MM.1S (cell line): ENCODE measurements around the gene KLHL35.

Source experiments
- DNase-seq: peaks from one replicate; pipeline ENCODE4 v3.0.0-alpha.2; 2015
- H2AFZ ChIP-seq: fragments of 300-600 bp; sonication (generic); 2 replicates; pipeline ENCODE4 v1.6.0; 2016; ENCODE audit warnings: antibody characterized with exemption, low read length
- H3F3A ChIP-seq: fragments of 300-600 bp; sonication (generic); 2 replicates; pipeline ENCODE4 v1.6.1; 2016; ENCODE audit warnings: mild to moderate bottlenecking, antibody characterized with exemption, low read length, moderate library complexity, mixed read lengths; ENCODE audit not compliant: insufficient read depth
- H3K27ac ChIP-seq: fragments of 300-600 bp; sonication (generic); 2 replicates; pipeline ENCODE4 v1.5.1; 2016; ENCODE audit warnings: mild to moderate bottlenecking, low read length
- H3K27me3 ChIP-seq: fragments of 300-600 bp; sonication (generic); replicated peaks from 2 replicates; pipeline ENCODE4 v1.6.0; 2016; ENCODE audit warnings: low read length; ENCODE audit not compliant: insufficient read depth
- H3K36me3 ChIP-seq: fragments of 300-600 bp; sonication (generic); replicated peaks from 2 replicates; pipeline ENCODE4 v1.6.1; 2016; ENCODE audit warnings: mild to moderate bottlenecking, low read length, mixed read lengths; ENCODE audit not compliant: insufficient read depth
- H3K4me1 ChIP-seq: fragments of 300-600 bp; sonication (generic); 2 replicates; pipeline ENCODE4 v1.6.1; 2016; ENCODE audit warnings: low read length, mixed read lengths
- H3K4me2 ChIP-seq: fragments of 300-600 bp; sonication (generic); 2 replicates; pipeline ENCODE4 v1.6.0; 2016; ENCODE audit warnings: low read depth, low read length
- H3K4me3 ChIP-seq: fragments of 300-600 bp; sonication (generic); 2 replicates; pipeline ENCODE4 v1.5.1; 2016; ENCODE audit warnings: low read length, mixed read lengths
- H3K79me2 ChIP-seq: fragments of 300-600 bp; sonication (generic); 2 replicates; pipeline ENCODE4 v1.6.1; 2016; ENCODE audit warnings: mixed run types, low read length, mixed read lengths
- H3K9ac ChIP-seq: fragments of 300-600 bp; sonication (generic); 2 replicates; pipeline ENCODE4 v1.6.1; 2016; ENCODE audit warnings: low read length, mixed read lengths
- H3K9me2 ChIP-seq: fragments of 300-600 bp; sonication (generic); replicated peaks from 2 replicates; pipeline ENCODE4 v1.6.1; 2016; ENCODE audit warnings: mild to moderate bottlenecking, low read length, mixed read lengths; ENCODE audit not compliant: insufficient read depth
- H3K9me3 ChIP-seq: fragments of 300-600 bp; sonication (generic); replicated peaks from 2 replicates; pipeline ENCODE4 v1.6.1; 2016; ENCODE audit warnings: mild to moderate bottlenecking, low read length, mixed read lengths; ENCODE audit not compliant: insufficient read depth
- H4K20me1 ChIP-seq: fragments of 300-600 bp; sonication (generic); 2 replicates; pipeline ENCODE4 v1.6.1; 2016; ENCODE audit warnings: mild to moderate bottlenecking, low read length, moderate library complexity, mixed read lengths; ENCODE audit not compliant: insufficient read depth
- CTCF ChIP-seq: fragments of 300-600 bp; sonication (generic); IDR thresholded peaks from 2 replicates; pipeline ENCODE4 v1.5.1; 2016; ENCODE audit warnings: antibody characterized with exemption, low read length, mixed read lengths
- EZH2 ChIP-seq: fragments of 300-600 bp; sonication (generic); optimal IDR thresholded peaks from 2 replicates; pipeline ENCODE3; 2017; ENCODE audit warnings: low read depth, mild to moderate bottlenecking, antibody characterized with exemption, low read length, mixed read lengths
- EZH2phosphoT487 ChIP-seq: fragments of 300-600 bp; sonication (generic); IDR thresholded peaks from 2 replicates; pipeline ENCODE4 v1.6.1; 2018; ENCODE audit warnings: antibody characterized with exemption, low read length

KLHL35 gene

DNA sequence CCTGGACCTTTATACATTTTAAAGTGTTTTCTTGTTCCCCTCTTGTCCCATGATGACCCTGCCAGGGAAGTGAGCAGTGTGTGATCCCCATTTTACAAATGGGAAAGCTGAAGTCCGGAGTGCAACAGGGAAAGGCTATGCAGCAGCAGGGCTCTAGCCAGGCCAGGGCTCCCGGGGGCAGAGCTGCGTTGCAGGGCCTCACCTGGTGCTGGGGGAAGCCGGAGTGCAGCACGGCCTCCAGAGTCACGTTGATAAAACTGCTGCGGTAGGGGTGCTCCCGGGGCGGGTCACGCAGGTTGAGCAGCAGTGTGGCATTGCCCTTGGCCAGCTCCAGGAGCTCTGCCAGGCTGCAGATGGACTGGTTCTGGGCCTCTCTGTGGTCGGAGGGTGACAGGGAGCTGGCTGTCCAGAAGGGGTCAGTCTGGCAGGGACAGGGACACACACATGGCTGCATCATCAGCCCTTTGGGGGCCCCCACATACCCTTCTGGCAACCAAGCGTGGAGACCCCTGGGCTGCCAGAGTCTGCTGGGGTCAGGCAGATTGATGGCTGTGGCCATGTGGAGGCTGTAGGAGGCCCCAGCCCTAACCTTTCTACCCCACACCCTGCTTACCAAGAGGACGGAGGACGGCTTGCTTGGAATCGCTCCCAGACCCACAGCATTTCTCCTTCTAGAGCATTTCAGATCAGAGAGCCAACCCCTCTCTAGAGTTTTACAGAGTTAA, 9.3 kb upstream of the KLHL35 start:
- TF ChIP-seq CTCF, result no peak
- TF ChIP-seq EZH2phosphoT487, result no peak
- TF ChIP-seq EZH2, result no peak
- DNase-seq, result no peak

GRCh38 chr11:75441804-75442132, 8.8 kb upstream of the KLHL35 start:
- H2AFZ ChIP-seq, result no peak overlapping the region
- no peak for TF ChIP-seq CTCF
- TF ChIP-seq EZH2phosphoT487, result no peak
- TF ChIP-seq EZH2, result no peak

More for the DNA sequence above, 9.3 kb upstream of the KLHL35 start:
- peaks cover 82% of the 10 kb centered on the region for H3K27me3 ChIP-seq
- no peaks in the 10 kb centered on the region for H3K9me3 ChIP-seq
- no peak overlapping the region for H3K4me2 ChIP-seq
- no peaks in the 10 kb centered on the region for H3K79me2 ChIP-seq
- no peak overlapping the region for H3K4me3 ChIP-seq
- H3K27ac ChIP-seq, result no peak overlapping the region
- no peaks in the 10 kb centered on the region for H4K20me1 ChIP-seq
- H3F3A ChIP-seq, result no peaks in the 10 kb centered on the region
- no peak overlapping the region for H2AFZ ChIP-seq
- H3K9ac ChIP-seq, result no peak overlapping the region
- no peaks in the 10 kb centered on the region for H3K4me1 ChIP-seq
- H3K36me3 ChIP-seq, result no peaks in the 10 kb centered on the region
- H3K9me2 ChIP-seq, result no peaks in the 10 kb centered on the region

DNA sequence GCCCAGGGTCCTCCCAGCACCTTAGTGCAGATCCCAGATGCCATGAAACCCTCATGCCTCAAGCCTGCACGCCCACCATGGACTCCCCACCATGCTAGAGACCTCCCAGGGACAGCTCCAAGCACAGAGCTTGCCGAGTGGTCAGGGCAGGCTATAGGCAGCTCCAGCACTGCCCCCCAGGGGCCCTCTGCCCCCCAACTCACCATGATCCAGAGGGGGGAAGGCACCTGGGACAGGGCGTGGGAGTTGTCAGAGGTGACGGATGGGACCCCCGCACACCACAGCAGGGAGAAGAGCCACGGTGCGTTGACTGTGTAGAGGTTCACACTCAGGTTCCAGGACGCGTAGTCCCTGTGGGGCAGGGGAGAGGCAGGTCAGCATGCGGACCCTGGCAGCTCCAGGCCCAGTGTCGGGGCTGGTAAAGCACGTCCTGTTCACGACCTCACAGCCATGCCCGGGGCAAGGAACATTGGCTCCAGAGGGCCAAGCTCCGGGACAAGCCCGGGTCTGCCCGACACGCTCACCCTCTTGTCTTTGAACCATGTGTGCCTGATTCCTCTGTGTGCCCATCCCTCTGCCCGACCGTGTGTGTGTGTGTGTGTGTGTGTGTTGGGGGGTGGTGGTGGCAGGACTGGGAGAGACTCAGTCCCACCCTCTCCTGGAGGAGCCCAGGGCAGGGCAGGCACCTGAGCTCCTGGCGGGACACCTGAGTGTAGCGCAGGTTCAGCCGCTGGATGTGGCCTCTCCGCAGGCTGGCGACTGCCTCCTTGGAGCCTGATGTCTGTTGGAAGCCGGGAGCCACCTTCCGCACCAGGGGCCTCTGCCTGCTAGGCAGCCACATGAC, 8.2 kb upstream of the KLHL35 start:
- Histone ChIP-seq H3K27ac (no peak overlapping the region), H4K20me1 (no peaks in the 10 kb centered on the region), H3K79me2 (no peaks in the 10 kb centered on the region), H3K9me2 (no peaks in the 10 kb centered on the region), H3F3A (no peaks in the 10 kb centered on the region), H3K9me3 (no peaks in the 10 kb centered on the region), H3K4me3 (no peak overlapping the region), H3K4me1 (no peaks in the 10 kb centered on the region), H3K27me3 (peaks cover 83% of the 10 kb centered on the region), H3K4me2 (no peak overlapping the region), H2AFZ (no peak overlapping the region), H3K36me3 (no peaks in the 10 kb centered on the region), H3K9ac (no peak overlapping the region)
- DNase-seq, result no peak
- TF ChIP-seq CTCF, result no peak
- TF ChIP-seq EZH2, result no peak
- no peak for TF ChIP-seq EZH2phosphoT487

More at GRCh38 chr11:75441804-75442132, 8.8 kb upstream of the KLHL35 start:
- no peak overlapping the region for H3K4me2 ChIP-seq
- H3F3A ChIP-seq, result no peaks in the 10 kb centered on the region
- no peaks in the 10 kb centered on the region for H3K9me3 ChIP-seq
- H3K9ac ChIP-seq, result no peak overlapping the region
- no peaks in the 10 kb centered on the region for H4K20me1 ChIP-seq
- H3K4me1 ChIP-seq, result no peaks in the 10 kb centered on the region
- no peaks in the 10 kb centered on the region for H3K36me3 ChIP-seq
- H3K27me3 ChIP-seq, result peaks cover 84% of the 10 kb centered on the region
- no peak for DNase-seq
- no peaks in the 10 kb centered on the region for H3K9me2 ChIP-seq
- H3K79me2 ChIP-seq, result no peaks in the 10 kb centered on the region
- no peak overlapping the region for H3K27ac ChIP-seq
- no peak overlapping the region for H3K4me3 ChIP-seq
